K562 (cell line): ENCODE results near the gene CD2. TPM values are rescaled to one million over a fixed set of nuclear protein-coding genes. Genes with fewer than 3 reads are reported as not detected.

ENCODE experiments used
- ATAC-seq: fragments of 200-7000 bp; cut with Tn5 transposase; 3 replicates; pipeline ENCODE4 v1.9.1; 2020; ENCODE audit warnings: moderate library complexity
- BruUV-seq: library from RNA; stranded (reverse); fragments of 400-500 nt; replicated peaks from 2 replicates; lab custom pipeline; 2021; lab: Mats Ljungman, UMichigan
- CTCF ChIA-PET: fragments of 300-600 bp; formaldehyde crosslinking; extraction: SDS; loops from one replicate; lab custom pipeline; 2021; ENCODE audit warnings: low intra/inter-chr PET ratio; lab: Yijun Ruan, JAX
- POLR2A ChIA-PET: fragments of 300-600, 350-650 bp; sonication (Branson Sonifier 250); formaldehyde crosslinking; extraction: SDS; loops from one replicate; lab custom pipeline; 2021; ENCODE audit warnings: antibody characterized with exemption, inconsistent platforms; lab: Yijun Ruan, JAX
- DNase-seq, 4 experiments: peaks; one replicate each; pipeline versions ENCODE4 v3.0.0 to v3.0.0-alpha.2; 2011 to 2018; ENCODE audit warnings: low spot score in 3 of 4, mixed read lengths in 3 of 4; ENCODE audit errors: extremely low read depth in 1 of 4
- FAIRE-seq: peaks from 2 replicates; lab custom pipeline; 2011; peaks lifted over from hg19 to GRCh38; lab: Jason Lieb, UNC
- H2AFZ ChIP-seq: 2 replicates; pipeline ENCODE4 v1.6.0; 2011; ENCODE audit warnings: low read depth, low read length, control low read depth, inconsistent platforms
- H3K27ac ChIP-seq: fragments of 200-600 bp; 3 replicates; pipeline ENCODE4 v1.8.0; 2011; ENCODE audit warnings: low read depth, mild to moderate bottlenecking, control low read depth, inconsistent platforms, low read length, moderate library complexity, mixed read lengths; ENCODE audit errors: extremely low read depth
- H3K27me3 ChIP-seq, 2 experiments: fragments of 300-600 bp in 1 of 2; 2 replicates in 1 of 2; 3 replicates in 1 of 2; pipeline versions ENCODE4 v1.6.0 to v1.8.0; 2011; ENCODE audit warnings: inconsistent platforms in 2 of 2, low read length in 2 of 2, mild to moderate bottlenecking in 1 of 2, mixed read lengths in 1 of 2, moderate library complexity in 1 of 2; ENCODE audit not compliant: control insufficient read depth in 2 of 2, insufficient read depth in 2 of 2
- H3K36me3 ChIP-seq: fragments of 300-600 bp; 3 replicates; pipeline ENCODE4 v1.8.0; 2011; ENCODE audit warnings: mild to moderate bottlenecking, low read length, inconsistent platforms; ENCODE audit not compliant: control insufficient read depth, insufficient read depth
- H3K4me1 ChIP-seq, 2 experiments: fragments of 200-600 bp in 1 of 2; replicated peaks in 1 of 2; 2 replicates in 1 of 2; 3 replicates in 1 of 2; pipeline versions ENCODE4 v1.5.1 to v1.8.0; 2011; ENCODE audit warnings: inconsistent platforms in 2 of 2, low read length in 2 of 2, mild to moderate bottlenecking in 1 of 2, mixed read lengths in 1 of 2, moderate library complexity in 1 of 2; ENCODE audit not compliant: control insufficient read depth in 2 of 2, insufficient read depth in 2 of 2
- H3K4me2 ChIP-seq: 2 replicates; pipeline ENCODE4 v1.6.1; 2011; ENCODE audit warnings: low read length, control low read depth, inconsistent platforms, mixed read lengths; ENCODE audit not compliant: insufficient read depth
- H3K4me3 ChIP-seq: fragments of 200-600 bp; sonication (generic), shearing (Covaris generic); 2 replicates; pipeline ENCODE4 v1.5.1; 2016; ENCODE audit warnings: control low read depth, inconsistent platforms
- H3K79me2 ChIP-seq: fragments of 200-600 bp; 3 replicates; pipeline ENCODE4 v1.8.0; 2011; ENCODE audit warnings: low read length, inconsistent platforms; ENCODE audit not compliant: control insufficient read depth, insufficient read depth
- H3K9ac ChIP-seq, 2 experiments: 2 replicates each; pipeline versions ENCODE4 v1.6.0 to v1.6.1; 2011; ENCODE audit warnings: low read depth in 2 of 2, low read length in 2 of 2, control low read depth in 1 of 2, inconsistent platforms in 1 of 2, mild to moderate bottlenecking in 1 of 2, mixed read lengths in 1 of 2; ENCODE audit not compliant: insufficient read depth in 1 of 2
- H3K9me1 ChIP-seq: one replicate; pipeline ENCODE4 v1.6.0; 2011; ENCODE audit warnings: inconsistent platforms, mild to moderate bottlenecking, low read length, moderate library complexity; ENCODE audit not compliant: control insufficient read depth, insufficient read depth
- H3K9me3 ChIP-seq: replicated peaks from 2 replicates; pipeline ENCODE4 v1.5.1; 2011; ENCODE audit warnings: low read depth, low read length, inconsistent platforms; ENCODE audit not compliant: control insufficient read depth, insufficient read depth
- H4K20me1 ChIP-seq: replicated peaks from 2 replicates; pipeline ENCODE4 v1.6.1; 2011; ENCODE audit warnings: low read length, inconsistent platforms, mixed read lengths; ENCODE audit not compliant: control insufficient read depth, insufficient read depth
- CHD1 ChIP-seq: fragments of 200-600 bp; sonication (generic); IDR thresholded peaks from one replicate; pipeline ENCODE4 v1.6.1; 2012; ENCODE audit warnings: mild to moderate bottlenecking, moderate library complexity, low read length, inconsistent platforms
- HINFP ChIP-seq: fragments of 450-650 bp; conservative IDR thresholded peaks from 2 replicates; pipeline ENCODE4 v1.6.1; 2016; ENCODE audit warnings: missing genetic modification characterization, low read depth, mild to moderate bottlenecking, control low read depth, missing compliant biosample characterization
- WGBS: fragments of 100-300 bp; shearing (Covaris generic); methylation state at CpG from one replicate; pipeline ENCODE4 v1.1.6; 2016; ENCODE audit warnings: low coverage, mixed read lengths; ENCODE audit not compliant: insufficient coverage; ENCODE audit errors: missing lambda C conversion rate; 5-methylcytosine and 5-hydroxymethylcytosine counted together
- in situ Hi-C: fragments of 300-500 bp; cut with MboI; formaldehyde crosslinking; loops from 4 replicates; pipeline ENCODE4 v1.15.0; 2018; ENCODE audit warnings: inconsistent platforms, mixed read lengths
- intact Hi-C: fragments of 100-400 bp; cut with micrococcal nuclease; formaldehyde crosslinking; loops from 2 replicates; pipeline ENCODE4 v1.14.2; 2022
- polyA plus RNA-seq, 8 experiments: library from polyadenylated mRNA; depleted of rRNA in 4 of 8; stranded (reverse) in 5 of 8; unstranded in 3 of 8; fragments of >200 nt; fragmentation: Nextera tagmentation in 2 of 8; fragmentation: Illumina TruSeq in 1 of 8; extraction: Ambion mirVana in 2 of 8; extraction: Trizol in 1 of 8; gene quantifications; 2 replicates each; pipeline versions ENCODE4 v1.2.1 to v1.2.3, GENCODE V29; 2011 to 2014; ENCODE audit warnings: inconsistent platforms in 1 of 8, missing spikeins in 1 of 8
- total RNA-seq, 7 experiments: library from RNA; depleted of rRNA in 6 of 7; stranded (reverse); fragments of >200 nt in 6 of 7; fragmentation: Illumina TruSeq in 2 of 7; extraction: Trizol in 2 of 7; gene quantifications; 2 replicates each; pipeline versions ENCODE4 v1.2.1 to v1.2.3, GENCODE V29; 2011 to 2021; ENCODE audit warnings: low replicate concordance in 1 of 7

The CD2 gene
- total and polyA plus RNA-seq, 9 of the 15 experiments (the other 6 are each of a cell fraction or from before 2014, with no cell fraction given): 0.07 to 0.16 TPM; not detected in 7

DNA sequence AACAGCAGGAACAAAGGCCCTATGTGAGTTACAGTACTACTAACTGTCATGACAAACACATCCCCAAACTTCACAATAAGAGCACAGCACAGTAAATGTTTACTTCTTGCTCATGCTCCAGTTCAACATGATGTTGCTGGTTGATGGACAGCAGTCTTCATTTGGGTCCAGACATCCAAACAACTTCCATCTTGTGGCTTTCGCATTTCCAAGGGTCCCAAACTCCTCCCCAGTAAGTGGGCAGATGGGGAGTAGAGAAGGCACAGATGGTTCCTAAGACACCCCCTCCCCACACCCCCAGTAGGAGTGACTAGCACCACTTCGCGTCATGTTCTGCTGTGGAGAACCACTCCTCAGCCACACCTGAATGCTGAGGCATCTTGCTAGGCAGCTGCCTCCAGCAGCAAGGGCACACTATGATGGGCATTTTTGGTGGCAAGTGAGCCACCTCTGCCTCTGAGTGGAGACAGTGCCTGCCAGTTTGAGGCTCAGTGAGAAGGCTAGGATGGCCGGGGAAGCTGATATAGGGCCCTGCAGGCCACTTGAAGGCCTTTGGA, 32.7 kb upstream of the CD2 start:
- intact Hi-C loops: loop anchor here (5.0 kb wide), 2 partner anchors 34 to 149 kb away; partner anchors contain the start of gene CD58
- in situ Hi-C loops: no loop called here
- 72% methylated on average over 4 of the region's 4 CpGs for WGBS
- no peaks in the 10 kb centered on the region for H3K79me2 ChIP-seq
- no peaks in the 10 kb centered on the region for H3K9me1 ChIP-seq
- no peak overlapping the region for H3K27ac ChIP-seq
- peak; percentile 58; the same call in 1 of the 2 replicates for TF ChIP-seq HINFP
- no peak for TF ChIP-seq CHD1
- H3K4me2 ChIP-seq: no peak overlapping the region
- H3K4me3 ChIP-seq: no peak overlapping the region
- H4K20me1 ChIP-seq: no peaks in the 10 kb centered on the region
- H3K4me1 ChIP-seq: peaks cover 0 to 6% of the 10 kb centered on the region in 2 experiments; a peak in 2 of 5 replicates
- H3K9ac ChIP-seq: no peak overlapping the region
- H2AFZ ChIP-seq: peak overlapping the region; percentile 79; the same call in 1 of the 2 replicates
- H3K9me3 ChIP-seq: no peaks in the 10 kb centered on the region
- ChIA-PET CTCF (no interaction called here), POLR2A (interaction anchor here (0.8 kb wide), 1 partner anchor 229 kb away, joined by 3 read pairs; no protein-coding TSS in a partner anchor)
- no peaks in the 10 kb centered on the region for H3K27me3 ChIP-seq
- no peak for FAIRE-seq
- no TSS peak for BruUV-seq
- no peaks in the 10 kb centered on the region for H3K36me3 ChIP-seq
- no peak for DNase-seq
- no peak for ATAC-seq
